GM12872 (cell line): ENCODE results near the gene FNDC1.

Source experiments
- CTCF ChIP-seq: IDR thresholded peaks from 3 replicates; pipeline ENCODE4 v1.5.1; 2011; ENCODE audit warnings: low read depth, mild to moderate bottlenecking, low read length, moderate library complexity; ENCODE audit not compliant: insufficient read depth

FNDC1 gene

GRCh38 chr6:159268511-159268910 is 99.3 kb downstream of the FNDC1 start:
- no peak for TF ChIP-seq CTCF

DNA sequence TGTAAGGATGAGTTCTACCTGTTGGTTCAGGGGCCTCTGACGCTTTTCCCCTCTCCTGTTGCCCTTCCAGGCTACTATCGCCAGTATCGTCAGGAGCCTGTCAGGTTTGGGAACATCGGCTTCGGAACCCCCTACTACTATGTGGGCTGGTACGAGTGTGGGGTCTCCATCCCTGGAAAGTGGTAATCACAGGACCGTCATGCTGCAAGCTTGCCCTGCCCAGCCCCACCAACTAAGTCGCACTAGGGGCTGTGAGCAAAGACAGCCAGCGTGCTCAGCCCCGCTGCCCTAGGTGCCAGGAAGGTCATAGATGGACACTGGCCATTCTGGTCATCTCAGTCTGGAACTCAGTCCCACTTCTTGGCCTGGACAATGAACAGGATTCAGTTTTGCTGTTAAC is 102.1 kb downstream of the FNDC1 start:
- TF ChIP-seq CTCF, result no peak

GRCh38 chr6:159278626-159279025 is 109.4 kb downstream of the FNDC1 start:
- TF ChIP-seq CTCF, result no peak

GRCh38 chr6:159279790-159280277 is 110.6 kb downstream of the FNDC1 start:
- no peak for TF ChIP-seq CTCF

DNA sequence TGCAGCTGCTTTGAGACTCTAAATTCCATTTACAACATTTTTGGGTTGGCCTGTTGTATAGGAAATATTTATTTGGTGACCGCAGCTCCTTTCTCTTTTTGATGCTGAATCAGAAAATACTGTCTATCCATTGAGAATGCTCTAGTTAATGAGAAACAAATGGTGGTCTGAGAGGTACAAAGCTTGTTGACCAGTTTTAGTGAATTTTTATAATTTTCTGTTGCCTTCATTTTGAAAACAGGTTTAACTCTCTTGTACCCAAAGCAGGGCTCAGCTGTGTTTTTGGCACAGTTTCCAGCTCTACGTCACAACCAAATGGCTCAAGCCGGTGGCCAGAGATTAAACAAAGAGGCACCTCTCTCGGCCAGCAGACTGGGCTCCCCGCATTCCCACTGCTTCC is 113.2 kb downstream of the FNDC1 start:
- TF ChIP-seq CTCF, result no peak

DNA sequence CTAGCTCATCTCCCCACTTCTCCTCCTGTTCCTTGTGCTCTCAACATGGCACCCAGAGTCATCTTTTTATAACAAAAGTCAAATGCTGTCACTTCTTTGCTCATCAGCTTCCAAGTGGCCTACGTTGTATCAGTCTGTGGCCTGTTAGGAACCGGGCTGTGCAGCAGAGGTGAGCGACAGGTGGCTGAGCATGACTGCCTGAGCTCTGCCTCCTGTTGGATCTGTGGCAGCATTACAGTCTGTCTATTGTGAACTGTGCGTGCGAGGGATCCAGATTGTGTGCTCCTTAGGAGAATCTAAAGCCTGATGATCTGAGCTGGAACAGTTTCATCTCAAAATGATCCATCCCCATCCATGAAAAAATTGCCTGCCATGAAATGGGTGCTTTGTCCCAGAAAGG is 129.6 kb downstream of the FNDC1 start:
- TF ChIP-seq CTCF, result peak; percentile 47; the same call in 2 of the 3 replicates

- TF ChIP-seq CTCF, result no peak
Measured at GRCh38 chr6:159299566-159299965, 130.4 kb downstream of the FNDC1 start.

GRCh38 chr6:159301277-159301676 is 132.1 kb downstream of the FNDC1 start:
- TF ChIP-seq CTCF, result no peak
